Measurements from ENCODE around the gene RIMS1.
A peak's percentile ranks its signal among the peaks of the same experiment; 100 is the strongest.

Gene RIMS1, protein sequence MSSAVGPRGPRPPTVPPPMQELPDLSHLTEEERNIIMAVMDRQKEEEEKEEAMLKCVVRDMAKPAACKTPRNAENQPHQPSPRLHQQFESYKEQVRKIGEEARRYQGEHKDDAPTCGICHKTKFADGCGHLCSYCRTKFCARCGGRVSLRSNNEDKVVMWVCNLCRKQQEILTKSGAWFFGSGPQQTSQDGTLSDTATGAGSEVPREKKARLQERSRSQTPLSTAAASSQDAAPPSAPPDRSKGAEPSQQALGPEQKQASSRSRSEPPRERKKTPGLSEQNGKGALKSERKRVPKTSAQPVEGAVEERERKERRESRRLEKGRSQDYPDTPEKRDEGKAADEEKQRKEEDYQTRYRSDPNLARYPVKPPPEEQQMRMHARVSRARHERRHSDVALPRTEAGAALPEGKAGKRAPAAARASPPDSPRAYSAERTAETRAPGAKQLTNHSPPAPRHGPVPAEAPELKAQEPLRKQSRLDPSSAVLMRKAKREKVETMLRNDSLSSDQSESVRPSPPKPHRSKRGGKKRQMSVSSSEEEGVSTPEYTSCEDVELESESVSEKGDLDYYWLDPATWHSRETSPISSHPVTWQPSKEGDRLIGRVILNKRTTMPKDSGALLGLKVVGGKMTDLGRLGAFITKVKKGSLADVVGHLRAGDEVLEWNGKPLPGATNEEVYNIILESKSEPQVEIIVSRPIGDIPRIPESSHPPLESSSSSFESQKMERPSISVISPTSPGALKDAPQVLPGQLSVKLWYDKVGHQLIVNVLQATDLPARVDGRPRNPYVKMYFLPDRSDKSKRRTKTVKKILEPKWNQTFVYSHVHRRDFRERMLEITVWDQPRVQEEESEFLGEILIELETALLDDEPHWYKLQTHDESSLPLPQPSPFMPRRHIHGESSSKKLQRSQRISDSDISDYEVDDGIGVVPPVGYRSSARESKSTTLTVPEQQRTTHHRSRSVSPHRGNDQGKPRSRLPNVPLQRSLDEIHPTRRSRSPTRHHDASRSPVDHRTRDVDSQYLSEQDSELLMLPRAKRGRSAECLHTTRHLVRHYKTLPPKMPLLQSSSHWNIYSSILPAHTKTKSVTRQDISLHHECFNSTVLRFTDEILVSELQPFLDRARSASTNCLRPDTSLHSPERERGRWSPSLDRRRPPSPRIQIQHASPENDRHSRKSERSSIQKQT (N-terminal part only)

DNA sequence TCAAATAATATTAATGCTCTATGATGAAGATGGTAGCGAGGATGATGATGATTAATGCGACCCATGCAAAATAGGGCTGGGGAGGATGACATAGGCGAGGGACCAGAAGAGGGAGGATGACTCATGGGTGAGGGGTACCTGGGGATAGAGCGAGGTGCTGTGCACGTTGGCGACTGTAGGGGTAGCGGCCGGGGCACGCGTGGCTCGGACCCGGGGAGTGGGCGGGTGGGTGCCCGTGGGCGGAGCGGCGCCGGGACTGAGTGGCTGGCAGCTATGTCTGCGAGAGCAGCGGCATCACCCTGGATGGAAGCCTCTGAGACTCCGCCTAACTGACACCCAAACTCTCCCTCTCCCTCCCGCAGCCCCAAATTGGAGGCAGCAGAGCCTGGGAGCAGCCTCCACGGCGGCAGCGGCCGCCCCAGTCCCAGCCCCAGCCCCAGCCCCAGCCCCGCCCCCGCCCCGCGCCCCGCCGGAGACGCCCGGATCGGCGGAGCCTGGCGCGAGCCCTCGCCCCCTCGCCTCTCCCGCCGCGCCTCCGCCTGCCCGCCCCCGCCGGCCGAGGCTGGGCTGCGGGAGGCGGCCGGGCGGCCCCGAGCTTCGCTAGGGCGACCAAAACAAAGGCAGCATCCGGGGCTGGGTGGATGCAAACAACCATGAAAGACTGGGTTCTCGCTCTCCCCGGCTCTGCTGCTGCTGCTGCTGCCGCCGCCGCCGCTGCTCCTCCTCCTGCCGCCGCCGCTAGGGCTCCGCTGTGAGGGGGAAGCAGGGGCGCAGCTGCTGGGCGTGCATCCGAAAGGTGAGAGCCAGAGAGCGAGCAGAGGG, at the start of gene RIMS1:
TSS of gene RIMS1 (plus strand) at position 367 of the 822 bp plus-strand sequence. CDS start 474 bp downstream, outside the sequence.
- DNase-seq (ENCODE audit: low read depth in 2 of 2), result peak in 1 of 2 donors; percentile 1

DNA sequence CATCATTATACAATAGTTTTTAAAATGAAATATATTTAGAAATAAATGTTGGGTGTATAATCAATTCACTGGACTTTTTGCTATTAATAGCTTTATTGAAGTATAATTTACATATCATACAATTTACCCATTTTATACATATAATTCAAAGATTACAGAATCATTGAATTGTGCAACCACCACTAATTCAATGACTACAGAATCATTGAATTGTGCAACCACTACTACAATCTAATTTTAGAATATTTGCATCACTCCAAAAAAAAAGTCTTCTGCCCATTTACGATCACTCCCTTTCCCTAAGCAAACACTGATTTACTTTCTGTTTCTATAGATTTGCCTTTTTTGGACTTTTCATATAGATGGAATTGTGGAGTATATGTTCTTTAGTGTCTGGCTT, 35.1 kb upstream of the RIMS1 start:
- DNase-seq (ENCODE audit: low read depth in 2 of 2), result no peak

DNA sequence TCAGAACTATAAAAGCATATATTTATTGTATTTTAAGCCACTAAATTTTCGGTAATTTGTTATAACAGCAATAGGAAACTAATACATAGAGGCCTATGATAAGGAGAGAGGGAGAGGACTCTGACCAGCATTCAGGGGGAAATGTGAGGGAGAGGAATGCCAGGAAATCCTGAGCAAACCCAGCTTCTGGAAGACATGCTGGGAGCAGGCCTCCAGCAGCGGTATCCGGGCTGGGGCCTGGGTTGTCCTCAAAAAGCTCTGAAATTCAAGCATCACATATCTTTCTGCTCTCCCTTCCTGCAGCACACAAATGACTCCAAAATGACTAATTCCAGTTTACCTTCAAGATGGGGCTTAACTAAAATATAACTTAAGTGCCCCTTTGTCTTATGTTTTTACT, 33.4 kb upstream of the RIMS1 start:
- DNase-seq (ENCODE audit: low read depth in 2 of 2), result no peak

DNA sequence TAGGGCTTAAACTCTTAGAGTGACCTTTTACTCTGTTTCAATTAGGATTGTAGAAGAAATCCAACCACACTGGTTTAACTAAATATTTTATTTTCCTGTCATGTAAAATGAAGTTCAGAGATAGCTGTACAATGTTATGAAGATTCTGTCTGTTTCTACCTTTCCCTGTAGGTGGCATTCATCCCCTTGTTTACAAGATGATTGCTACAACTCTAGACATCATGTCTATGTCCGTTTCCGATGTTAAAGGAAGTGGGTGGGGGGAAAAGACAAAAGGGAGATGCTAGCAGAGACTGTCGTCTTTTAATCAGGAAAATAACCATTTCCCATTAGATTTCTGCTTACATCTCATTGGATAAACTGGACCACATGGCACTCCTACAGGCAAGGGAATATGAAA, 30.9 kb upstream of the RIMS1 start:
- DNase-seq (ENCODE audit: low read depth in 2 of 2), result no peak

DNA sequence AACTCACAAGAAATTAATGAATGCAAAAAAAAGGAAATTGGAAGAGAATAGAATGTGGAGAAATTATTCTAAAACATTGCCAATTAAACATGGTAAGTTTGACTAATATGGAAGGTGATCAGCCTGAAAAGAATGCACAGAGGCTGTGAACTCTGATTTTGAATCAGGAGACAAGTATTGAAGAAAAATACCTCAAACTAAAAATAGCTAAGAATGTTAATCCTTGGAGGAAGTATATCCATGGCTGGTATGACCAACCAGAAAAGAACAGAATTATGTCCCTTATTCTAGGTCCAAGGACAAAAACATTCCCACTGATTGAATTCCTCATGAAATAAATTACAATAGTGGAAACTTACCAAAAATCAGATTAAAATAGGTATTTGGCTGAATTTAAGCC, 7.3 kb upstream of the RIMS1 start:
- DNase-seq (ENCODE audit: low read depth in 2 of 2), result no peak

DNA sequence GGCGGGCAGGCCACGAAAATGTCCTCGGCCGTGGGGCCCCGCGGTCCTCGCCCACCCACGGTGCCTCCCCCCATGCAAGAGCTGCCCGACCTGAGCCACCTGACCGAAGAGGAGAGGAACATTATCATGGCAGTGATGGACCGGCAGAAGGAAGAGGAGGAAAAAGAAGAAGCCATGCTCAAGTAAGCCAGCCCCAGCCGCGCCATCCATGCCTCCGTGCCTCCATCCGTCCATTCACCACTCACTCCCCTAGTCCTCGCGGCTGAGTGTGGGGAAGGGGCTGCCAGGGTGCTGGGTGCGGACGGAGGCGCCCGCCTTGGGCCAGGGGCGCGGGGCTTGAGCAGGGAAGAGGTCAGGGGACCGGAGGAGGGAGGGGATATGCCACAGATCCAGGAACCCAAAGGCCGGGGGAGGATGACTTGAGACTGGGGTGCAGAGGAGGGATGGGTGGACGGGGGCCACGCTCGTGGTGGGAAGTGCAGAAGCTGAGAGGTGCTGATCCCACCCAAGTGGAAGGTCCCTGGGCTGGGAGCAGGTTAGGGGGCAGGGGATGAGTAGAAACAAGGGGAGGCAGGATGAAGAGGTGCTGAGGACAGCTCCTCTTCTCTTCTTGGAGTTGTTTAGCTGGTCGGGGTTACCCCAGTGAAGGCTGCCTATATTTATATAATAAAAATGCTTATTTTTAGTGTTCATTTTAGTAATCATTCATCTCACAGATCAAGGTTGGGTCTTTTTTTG, 825 bp downstream of the RIMS1 start:
- DNase-seq (ENCODE audit: low read depth in 2 of 2), result no peak

DNA sequence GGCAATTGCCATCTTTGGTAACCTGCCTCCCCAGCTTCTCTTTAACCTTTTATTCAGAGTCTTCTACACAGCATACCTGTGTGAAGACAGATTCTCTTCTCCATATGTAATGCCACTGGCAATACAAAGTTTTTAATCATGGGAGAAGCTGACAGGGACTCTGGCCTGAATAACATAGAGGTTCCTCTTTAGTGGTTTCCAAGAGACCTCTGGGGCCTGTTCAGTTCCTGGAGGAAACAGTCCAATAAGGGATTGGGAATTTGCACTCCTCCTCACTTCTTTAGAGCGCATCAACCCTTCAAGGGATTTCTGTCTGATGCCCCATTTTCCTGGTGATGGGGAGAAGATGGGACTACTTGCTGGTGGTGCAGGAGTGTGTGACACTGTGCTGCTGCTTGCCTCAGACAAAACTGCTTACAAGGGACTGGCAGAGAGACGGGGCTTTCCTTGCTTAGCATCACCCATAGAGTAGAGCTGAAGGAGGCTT, 1.4 kb downstream of the RIMS1 start:
- DNase-seq (ENCODE audit: low read depth in 2 of 2), result no peak

DNA sequence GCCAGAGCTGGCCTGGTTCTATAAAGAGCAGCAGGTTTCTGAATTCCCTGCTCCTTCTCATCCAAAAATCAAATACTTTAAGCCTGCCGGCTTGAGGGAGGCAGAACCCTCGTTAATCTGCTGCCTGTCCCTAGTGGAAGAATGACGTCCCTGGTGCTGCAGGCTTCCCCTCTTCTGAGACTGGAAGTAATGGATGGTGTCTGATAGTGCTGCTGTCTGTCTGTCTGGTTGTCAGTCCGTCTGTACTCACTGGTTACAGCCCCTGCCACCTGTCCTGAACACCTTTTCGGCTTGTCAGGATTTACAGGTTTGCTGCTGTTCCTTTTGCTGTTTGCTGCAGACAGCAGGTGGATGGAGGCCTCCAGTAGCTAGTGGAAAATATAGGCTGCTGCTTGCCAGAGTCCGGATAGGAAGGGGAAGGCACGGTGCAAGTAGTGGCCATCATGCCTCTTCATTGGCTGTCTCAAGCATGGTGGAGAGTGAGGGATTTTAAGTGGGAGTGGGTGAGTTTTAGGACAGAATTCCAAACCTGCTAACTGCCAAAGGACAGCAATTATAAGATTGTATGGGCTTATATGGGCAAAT, 2.5 kb downstream of the RIMS1 start:
- DNase-seq (ENCODE audit: low read depth in 2 of 2), result no peak

DNA sequence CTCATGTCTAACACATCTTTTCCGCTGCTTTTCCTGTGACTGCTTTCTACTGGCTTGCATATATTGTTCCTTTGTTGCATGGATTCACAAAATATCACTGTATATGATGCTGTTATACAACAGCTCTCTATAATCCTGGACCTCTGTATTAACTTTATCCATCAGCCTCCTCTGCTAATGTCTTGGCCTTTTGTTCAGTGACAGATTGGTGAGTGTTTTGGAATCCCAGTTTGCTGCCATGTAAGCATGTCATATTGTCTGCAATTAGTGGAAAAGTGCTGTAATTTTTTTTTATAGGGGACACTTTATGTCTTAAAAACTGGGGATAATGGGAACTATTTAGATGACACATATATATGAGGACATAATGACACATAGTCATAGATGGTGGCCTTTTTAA, 3.0 kb downstream of the RIMS1 start:
- DNase-seq (ENCODE audit: low read depth in 2 of 2), result no peak

DNA sequence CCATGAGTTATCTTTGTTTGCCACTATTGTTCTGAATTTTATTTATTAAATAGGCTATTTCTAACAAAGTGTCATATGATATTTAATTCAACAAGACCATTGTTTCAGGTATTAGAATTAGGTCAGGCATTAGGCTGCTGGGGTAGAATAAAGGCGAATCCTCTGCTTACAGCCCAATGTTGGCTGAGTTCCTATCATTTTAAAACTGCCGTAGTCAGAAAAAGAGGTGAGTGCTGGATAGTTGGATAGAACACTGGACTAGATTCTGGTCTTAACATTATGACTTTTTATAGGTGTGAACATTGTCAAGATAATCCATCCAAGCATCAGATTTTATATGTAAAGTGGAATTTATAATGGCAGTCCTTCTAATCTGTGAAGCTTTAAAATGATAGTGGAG, 6.3 kb downstream of the RIMS1 start:
- no peak for DNase-seq (ENCODE audit: low read depth in 2 of 2)

DNA sequence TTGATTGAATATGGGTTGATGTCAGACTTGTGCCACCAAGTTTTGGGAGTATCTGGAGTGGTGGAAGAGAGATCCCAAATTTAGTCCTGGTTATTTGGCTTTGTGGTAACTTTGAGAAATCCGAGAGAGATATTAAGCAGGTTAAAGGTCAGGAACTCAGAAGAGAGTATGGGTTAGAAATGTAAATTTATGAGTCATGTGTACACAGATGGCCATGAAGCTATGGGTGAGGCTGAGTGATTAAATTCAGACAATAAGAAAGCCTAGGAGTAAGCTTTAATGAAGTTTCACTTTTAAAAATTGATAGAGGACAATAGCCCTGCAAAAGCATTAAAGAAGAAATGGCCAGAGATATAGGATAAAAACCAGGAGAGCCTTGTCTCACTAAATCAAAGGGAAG, 14.3 kb downstream of the RIMS1 start:
- no peak for DNase-seq (ENCODE audit: low read depth in 2 of 2)

DNA sequence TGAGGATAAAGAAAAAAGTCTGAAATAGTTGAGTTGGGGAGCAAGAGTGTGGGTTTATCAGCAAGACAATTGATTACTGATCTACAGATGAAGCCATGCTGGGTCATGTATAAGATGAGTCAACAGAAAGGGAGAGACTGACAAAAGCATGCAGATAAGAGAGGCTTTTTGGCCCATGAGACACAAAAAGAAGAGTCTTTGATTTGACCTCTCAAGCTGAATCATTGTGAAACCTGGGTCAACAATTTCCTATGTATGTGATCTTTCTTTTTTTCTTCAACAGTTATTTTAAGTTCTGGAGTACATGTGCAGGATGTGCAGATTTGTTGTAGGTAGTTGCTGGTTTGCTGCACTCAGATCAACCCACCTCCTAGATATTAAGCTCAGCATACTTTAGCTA, 15.9 kb downstream of the RIMS1 start:
- DNase-seq (ENCODE audit: low read depth in 2 of 2), result no peak

DNA sequence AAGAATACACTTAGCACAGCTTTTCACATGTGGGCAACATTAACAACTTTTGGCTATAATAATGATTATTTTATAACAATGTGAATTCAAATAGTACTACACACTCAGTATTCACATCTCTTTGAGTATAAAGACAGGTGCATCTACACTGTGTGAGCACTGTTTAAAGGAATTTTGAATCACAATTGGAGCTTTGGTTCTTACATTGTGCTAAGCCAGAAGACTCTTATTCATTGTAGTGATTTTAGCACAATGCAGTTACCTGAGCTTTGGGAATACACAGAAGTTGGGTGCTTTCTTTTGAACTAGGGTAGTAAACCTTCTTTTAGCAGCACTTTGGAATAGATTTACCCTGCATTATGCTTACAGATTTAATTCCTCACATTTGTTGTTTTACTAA, 20.5 kb downstream of the RIMS1 start:
- DNase-seq (ENCODE audit: low read depth in 2 of 2), result no peak

DNA sequence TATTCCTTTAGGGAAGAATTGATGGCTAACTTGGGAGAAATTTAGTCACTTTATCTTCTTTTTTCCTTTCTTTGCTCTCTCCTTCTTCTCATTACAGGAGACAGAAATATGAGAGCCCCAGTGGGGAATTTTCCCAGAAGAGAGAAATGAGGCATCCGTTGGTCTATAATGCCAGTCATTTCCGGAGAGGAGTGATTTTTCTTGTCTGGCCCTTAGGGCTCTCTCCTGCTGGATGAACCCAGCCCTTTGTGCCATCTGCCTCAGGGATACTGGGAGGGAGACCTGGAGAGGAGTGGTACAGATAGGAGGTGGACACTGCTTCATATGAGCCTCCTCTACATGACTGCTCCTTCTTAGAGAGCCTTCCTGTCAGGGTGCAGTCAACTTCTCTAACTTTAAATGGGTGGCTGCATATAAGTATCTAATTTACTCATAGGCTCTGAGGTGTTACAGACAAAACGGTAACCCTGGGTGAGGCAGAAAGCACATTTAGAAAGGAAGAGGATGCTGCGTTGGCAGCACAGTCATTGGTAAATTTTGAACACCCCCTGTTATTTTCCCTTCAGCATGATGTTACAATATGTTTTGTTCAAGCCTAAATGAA, 21.9 kb downstream of the RIMS1 start:
- no peak for DNase-seq (ENCODE audit: low read depth in 2 of 2)

DNA sequence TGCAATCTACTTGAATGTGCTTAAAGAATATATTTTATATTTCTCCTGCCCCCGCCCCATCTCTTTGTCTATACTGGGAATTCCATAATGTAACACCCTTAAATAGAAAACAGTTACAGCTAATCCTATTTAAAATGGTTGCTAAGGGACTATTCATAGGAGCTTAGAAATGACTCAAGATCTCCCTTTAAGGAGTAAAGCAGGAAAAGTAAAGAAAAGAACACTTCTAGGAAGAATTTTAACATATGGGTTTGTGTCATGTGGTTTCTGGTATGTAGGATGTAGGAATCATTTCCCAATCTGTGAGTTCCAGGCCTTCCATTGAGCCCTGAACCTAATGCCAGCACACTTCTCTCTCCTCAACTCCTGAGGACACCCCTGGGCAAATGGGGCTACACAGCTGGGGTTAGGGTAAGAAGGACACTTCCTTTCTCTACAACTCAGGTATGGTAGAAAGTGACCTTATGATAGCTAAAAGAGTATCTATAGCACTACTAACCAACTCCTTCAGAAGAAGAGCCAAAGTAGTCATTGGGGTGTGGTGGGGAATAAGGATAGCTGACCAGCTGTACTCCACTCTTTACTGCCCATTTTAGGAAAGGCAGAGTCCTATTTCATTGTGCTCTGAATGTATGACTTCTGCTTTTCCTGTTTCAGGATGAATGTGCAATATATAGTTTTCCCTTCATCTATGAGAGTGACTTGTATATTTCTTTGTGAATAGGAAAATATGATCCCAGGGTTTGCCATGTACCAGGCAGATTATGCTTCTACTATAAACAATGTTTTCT, 27.3 kb downstream of the RIMS1 start:
- no peak for DNase-seq (ENCODE audit: low read depth in 2 of 2)

DNA sequence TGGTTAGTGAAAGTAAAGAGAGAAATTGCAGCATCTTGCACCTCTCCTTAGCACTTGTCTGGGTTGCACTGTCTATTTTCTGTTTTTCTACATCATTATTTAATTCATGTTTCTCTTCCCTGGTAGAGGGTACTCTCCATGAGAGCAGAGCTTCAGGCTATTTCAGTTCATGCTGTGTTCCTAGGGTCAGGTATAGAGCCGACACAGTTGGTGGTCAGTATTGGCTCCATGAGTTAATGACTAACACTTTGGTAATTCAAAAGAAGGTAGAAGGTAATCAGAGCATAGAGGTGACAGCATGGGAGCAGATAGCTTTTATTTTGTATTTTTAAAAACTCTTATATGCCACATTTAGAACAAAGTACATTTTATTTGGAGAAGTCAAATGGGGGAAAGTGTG, 42.7 kb downstream of the RIMS1 start:
- no peak for DNase-seq (ENCODE audit: low read depth in 2 of 2)

DNA sequence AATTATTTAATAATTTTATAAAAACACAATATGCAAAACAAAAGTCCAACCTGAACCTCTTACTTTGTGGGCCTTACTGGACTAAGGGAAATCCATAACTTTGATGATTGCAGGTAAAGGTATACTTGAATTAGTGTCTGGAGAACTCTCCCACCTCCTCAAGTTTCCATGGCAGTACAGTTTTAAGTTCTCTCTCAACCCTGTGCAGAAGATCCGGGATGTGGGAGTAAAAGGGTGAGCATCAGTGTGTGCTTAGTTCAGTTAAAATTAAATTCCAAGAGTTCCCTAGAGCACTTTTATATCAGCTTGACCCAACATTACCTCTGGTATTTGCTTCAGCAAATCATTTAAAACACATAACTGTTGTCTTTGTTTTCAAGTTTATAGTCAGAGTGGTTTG, 47.5 kb downstream of the RIMS1 start:
- DNase-seq (ENCODE audit: low read depth in 2 of 2), result no peak

DNA sequence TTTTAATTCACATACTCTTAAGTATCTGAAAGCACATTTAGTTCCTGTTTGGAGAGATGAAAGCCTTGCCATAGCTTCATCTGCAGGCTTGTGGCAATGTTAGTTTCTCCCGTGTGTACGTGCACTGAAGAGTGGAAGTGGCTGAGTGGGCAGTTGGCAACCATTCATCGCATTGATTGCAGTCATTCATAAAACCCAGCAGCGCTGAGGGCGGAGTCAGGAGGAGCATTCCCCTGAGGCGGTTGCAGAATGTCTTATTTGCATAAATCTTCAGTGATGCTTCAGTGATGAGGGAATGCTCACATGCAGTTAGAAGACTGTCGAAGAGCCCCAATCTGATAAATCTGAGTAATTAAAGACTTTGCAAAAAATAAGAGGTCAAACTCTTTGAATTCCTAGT, 79.1 kb downstream of the RIMS1 start:
- no peak for DNase-seq (ENCODE audit: low read depth in 2 of 2)

DNA sequence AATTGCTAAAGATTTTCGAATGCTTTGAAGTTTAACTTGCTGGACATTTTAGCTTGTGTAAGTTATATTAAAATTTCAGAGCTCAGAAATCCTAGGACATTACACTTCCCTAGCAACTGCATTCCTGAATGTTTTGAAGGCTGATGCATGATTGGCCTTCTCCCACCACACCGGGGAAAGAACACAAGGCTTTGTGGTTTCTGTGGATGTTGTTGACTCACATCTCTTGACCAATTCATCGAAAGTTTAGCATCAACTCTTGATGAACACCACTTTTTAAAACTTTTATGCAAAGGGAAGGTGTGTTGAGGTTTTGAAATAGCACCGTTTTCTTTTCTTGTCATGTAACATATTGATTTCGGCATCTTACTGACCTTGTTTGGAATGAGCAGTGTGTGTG, 81.1 kb downstream of the RIMS1 start:
- DNase-seq (ENCODE audit: low read depth in 2 of 2), result no peak
